HEK293 (cell line): Measurements from ENCODE around the gene APOH.

Experiments used
- CTCF ChIA-PET: fragments of 350-600 bp; formaldehyde crosslinking; extraction: SDS; loops from one replicate; lab custom pipeline; 2021; ENCODE audit warnings: antibody characterized with exemption; lab: Yijun Ruan, JAX
- POLR2A ChIA-PET: fragments of 300-600 bp; formaldehyde crosslinking; extraction: SDS; loops from one replicate; lab custom pipeline; 2020; ENCODE audit warnings: antibody characterized with exemption, inconsistent platforms; lab: Yijun Ruan, JAX
- H3K27ac ChIP-seq: fragments of 200-500 bp; sonication (Bioruptor generic); 2 replicates; pipeline ENCODE4 v1.5.1; 2014; ENCODE audit warnings: low read depth, low read length, control low read depth, inconsistent platforms; ENCODE audit errors: extremely low read depth
- H3K36me3 ChIP-seq, 2 experiments: fragments of 200-500 bp in 1 of 2; sonication (Bioruptor generic) in 1 of 2; 1 replicate in 1 of 2; 2 replicates in 1 of 2; pipeline ENCODE4 v1.5.1; 2014 to 2017; ENCODE audit warnings: inconsistent platforms in 2 of 2, low read length in 2 of 2; ENCODE audit not compliant: control insufficient read depth in 2 of 2, insufficient read depth in 1 of 2
- H3K4me1 ChIP-seq: fragments of 200-500 bp; sonication (Bioruptor generic); 2 replicates; pipeline ENCODE4 v1.5.1; 2014; ENCODE audit warnings: mild to moderate bottlenecking, low read length, inconsistent platforms; ENCODE audit not compliant: control insufficient read depth, insufficient read depth
- H3K4me3 ChIP-seq: 2 replicates; pipeline ENCODE4 v1.5.1; 2011; ENCODE audit warnings: low read depth, mild to moderate bottlenecking, control low read depth, low read length, moderate library complexity
- H3K9me3 ChIP-seq: fragments of 200-500 bp; sonication (Bioruptor generic); 2 replicates; pipeline ENCODE4 v1.5.1; 2014; ENCODE audit warnings: low read depth, low read length, inconsistent platforms; ENCODE audit not compliant: control insufficient read depth, insufficient read depth
- WT1 ChIP-seq: fragments of 450-650 bp; formaldehyde crosslinking; IDR thresholded peaks from 2 replicates; pipeline ENCODE4 v1.5.1; 2016; ENCODE audit warnings: missing biosample characterization, missing genetic modification characterization
- ZBTB1 ChIP-seq: fragments of 450-650 bp; formaldehyde crosslinking; IDR thresholded peaks from 2 replicates; pipeline ENCODE4 v1.5.1; 2016; ENCODE audit warnings: missing biosample characterization, missing genetic modification characterization
- ZBTB21 ChIP-seq: fragments of 450-650 bp; formaldehyde crosslinking; IDR thresholded peaks from 2 replicates; pipeline ENCODE4 v1.5.1; 2017; ENCODE audit warnings: missing biosample characterization, missing genetic modification characterization
- ZNF112 ChIP-seq: fragments of 450-650 bp; formaldehyde crosslinking; IDR thresholded peaks from 2 replicates; pipeline ENCODE4 v1.5.0; 2017; ENCODE audit warnings: missing biosample characterization, missing genetic modification characterization
- ZNF311 ChIP-seq: fragments of 450-650 bp; formaldehyde crosslinking; IDR thresholded peaks from 2 replicates; pipeline ENCODE4 v1.5.1; 2017; ENCODE audit warnings: missing biosample characterization, missing genetic modification characterization, borderline replicate concordance
- ZNF350 ChIP-seq: fragments of 450-650 bp; formaldehyde crosslinking; IDR thresholded peaks from 2 replicates; pipeline ENCODE4 v1.5.0; 2017; ENCODE audit warnings: missing biosample characterization, mild to moderate bottlenecking, missing genetic modification characterization
- ZNF366 ChIP-seq: fragments of 450-650 bp; formaldehyde crosslinking; conservative IDR thresholded peaks from 2 replicates; pipeline ENCODE4 v1.5.1; 2016; ENCODE audit warnings: missing biosample characterization, missing genetic modification characterization
- ZNF394 ChIP-seq: fragments of 450-650 bp; formaldehyde crosslinking; IDR thresholded peaks from 2 replicates; pipeline ENCODE4 v1.5.1; 2016; ENCODE audit warnings: missing biosample characterization, missing genetic modification characterization, mild to moderate bottlenecking, moderate library complexity, borderline replicate concordance
- ZNF501 ChIP-seq: fragments of 450-650 bp; formaldehyde crosslinking; IDR thresholded peaks from 2 replicates; pipeline ENCODE4 v1.5.1; 2016; ENCODE audit warnings: missing biosample characterization, missing genetic modification characterization
- ZNF558 ChIP-seq: fragments of 450-650 bp; formaldehyde crosslinking; IDR thresholded peaks from 2 replicates; pipeline ENCODE4 v1.5.1; 2016; ENCODE audit warnings: missing biosample characterization, missing genetic modification characterization
- ZNF600 ChIP-seq: fragments of 450-650 bp; formaldehyde crosslinking; IDR thresholded peaks from 2 replicates; pipeline ENCODE4 v1.5.1; 2016; ENCODE audit warnings: missing biosample characterization, missing genetic modification characterization
- ZNF624 ChIP-seq: fragments of 450-650 bp; formaldehyde crosslinking; IDR thresholded peaks from 2 replicates; pipeline ENCODE4 v1.5.1; 2017; ENCODE audit warnings: missing biosample characterization, missing genetic modification characterization
- ZNF629 ChIP-seq: fragments of 450-650 bp; formaldehyde crosslinking; IDR thresholded peaks from 2 replicates; pipeline ENCODE4 v1.5.1; 2017; ENCODE audit warnings: missing biosample characterization, missing genetic modification characterization
- ZNF76 ChIP-seq: fragments of 450-650 bp; formaldehyde crosslinking; IDR thresholded peaks from 2 replicates; pipeline ENCODE4; 2016; ENCODE audit warnings: low read depth, missing biosample characterization, missing genetic modification characterization, borderline replicate concordance
- TF ChIP-seq, protein P1 (sequence below): fragments of 450-650 bp; formaldehyde crosslinking; IDR thresholded peaks from 2 replicates; pipeline ENCODE4 v1.5.1; 2016; ENCODE audit warnings: missing biosample characterization, missing genetic modification characterization, borderline replicate concordance
- TF ChIP-seq, protein P2 (sequence below): fragments of 450-650 bp; formaldehyde crosslinking; IDR thresholded peaks from 2 replicates; pipeline ENCODE4; 2016; ENCODE audit warnings: missing biosample characterization, missing genetic modification characterization

The APOH gene

DNA sequence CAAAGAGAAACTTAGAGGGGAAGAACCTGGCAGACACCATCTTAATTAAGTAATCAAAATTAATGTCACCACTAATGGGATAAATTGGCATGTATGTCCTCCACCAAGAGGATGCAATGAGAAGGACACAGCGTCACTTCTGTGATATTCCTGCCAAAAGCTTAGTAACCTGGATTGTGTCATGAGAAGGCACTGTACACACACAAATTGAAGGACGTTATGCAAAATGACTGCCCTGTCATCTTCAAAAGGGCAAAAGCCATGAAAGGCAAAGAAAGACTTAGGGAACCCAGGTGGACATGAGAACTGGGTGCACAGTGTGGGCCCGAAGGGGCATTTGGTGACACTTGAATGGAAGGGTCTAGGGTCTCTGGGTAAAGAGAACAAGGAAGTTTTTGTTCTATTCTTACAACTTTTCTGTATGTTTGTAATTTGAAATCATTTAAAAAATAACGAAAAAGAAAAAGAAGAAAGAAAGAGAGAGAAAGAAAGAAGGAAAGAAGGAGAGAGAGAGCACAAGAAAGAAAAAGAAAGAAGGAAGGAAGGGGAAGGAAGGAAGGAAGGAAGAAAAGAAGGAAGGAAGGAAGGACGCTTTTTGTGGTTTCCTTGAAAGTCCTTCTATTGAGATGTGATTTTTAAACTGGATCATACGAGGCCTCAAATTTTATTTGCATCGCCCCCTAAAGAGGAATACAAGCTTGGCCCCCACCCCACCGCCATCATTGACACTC is 4.0 kb upstream of the APOH start:
- no peak overlapping the region for H3K27ac ChIP-seq
- TF ChIP-seq ZNF629 (tag by site-specific recombination) (no peak), ZNF366 (peak; percentile 68)
- H3K4me3 ChIP-seq: no peak overlapping the region
- ChIA-PET POLR2A (no interaction called here), CTCF (interaction anchor here (1.2 kb wide), 1 partner anchor 22 kb away, joined by 4 read pairs; no protein-coding TSS in a partner anchor)
- H3K9me3 ChIP-seq: no peaks in the 10 kb centered on the region
- H3K4me1 ChIP-seq: no peaks in the 10 kb centered on the region
- H3K36me3 ChIP-seq: no peaks in the 10 kb centered on the region

DNA sequence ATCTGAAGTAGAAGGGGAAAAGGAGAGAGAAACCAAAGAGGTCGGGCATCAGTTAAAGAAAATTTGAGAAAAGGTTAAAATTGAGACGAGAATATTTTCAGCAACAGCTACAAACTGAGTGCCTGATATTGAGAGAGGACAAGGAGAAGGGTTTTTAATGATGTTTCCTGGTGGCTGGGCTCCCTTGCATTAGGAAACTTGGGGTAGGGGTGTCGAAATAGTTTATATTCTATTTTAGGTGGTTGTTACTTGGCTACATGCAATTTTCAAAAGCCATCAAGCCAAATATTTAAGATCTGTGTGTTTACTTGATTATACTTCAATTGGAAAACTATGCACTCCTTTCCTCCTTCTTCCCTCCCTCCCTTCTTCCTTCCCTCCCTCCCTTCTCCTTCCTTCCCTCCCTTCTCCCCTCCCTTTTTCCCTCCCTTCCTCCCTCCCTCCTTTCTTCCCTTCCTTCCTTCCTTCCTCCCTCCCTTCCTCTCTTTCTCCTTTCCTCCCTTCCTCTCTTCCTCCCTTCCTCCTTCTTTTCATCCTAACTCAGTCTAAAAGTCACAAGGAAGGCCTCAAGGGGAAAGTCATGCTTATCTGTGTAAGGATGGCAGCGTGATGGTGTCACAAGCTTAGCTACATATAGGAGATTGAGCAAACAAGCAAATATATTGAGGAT is 1.8 kb upstream of the APOH start:
- POLR2A ChIA-PET: no interaction called here
- CTCF ChIA-PET: no interaction called here
- H3K36me3 ChIP-seq: no peaks in the 10 kb centered on the region

DNA sequence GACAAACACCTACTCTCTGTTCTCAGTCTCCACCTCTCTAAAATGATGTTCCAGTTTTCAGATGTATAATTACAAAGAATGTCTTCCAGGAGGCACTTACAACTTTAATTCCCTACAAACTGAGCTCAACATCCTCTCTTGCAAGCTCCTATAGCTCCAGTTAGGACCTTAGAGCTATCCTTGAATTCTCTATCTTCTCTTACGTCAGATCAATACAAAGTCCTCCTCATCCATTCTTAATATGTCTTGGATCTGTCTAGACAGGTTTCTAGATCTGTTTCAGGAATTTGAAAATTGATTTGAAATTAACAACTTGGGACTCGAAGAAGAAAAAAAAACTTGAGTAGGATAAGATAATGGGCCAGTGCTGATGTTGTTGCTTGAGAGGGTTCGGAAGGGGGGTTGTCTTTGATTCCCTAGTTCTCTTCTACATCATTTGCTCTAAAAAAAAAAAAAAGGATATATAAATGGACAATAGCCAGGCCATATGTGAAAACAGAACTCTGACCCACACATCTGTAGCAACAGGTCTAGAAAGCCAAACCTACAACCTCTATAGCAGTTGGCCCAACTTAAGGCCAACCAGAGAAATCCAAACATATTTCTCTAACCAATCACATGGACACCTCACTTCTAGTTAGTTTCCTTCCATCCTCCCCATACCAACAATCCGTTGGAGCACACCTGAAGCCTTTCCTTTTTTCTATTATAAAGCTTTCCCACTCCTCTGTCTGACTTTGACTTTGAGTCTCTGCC is 746 bp upstream of the APOH start:
- CTCF ChIA-PET: no interaction called here

More for the DNA sequence above, 1.8 kb upstream of the APOH start:
- Histone ChIP-seq H3K27ac (no peak overlapping the region), H3K9me3 (no peaks in the 10 kb centered on the region), H3K4me3 (no peak overlapping the region), H3K4me1 (no peaks in the 10 kb centered on the region)
- peak; percentile 83 for TF ChIP-seq ZNF366
- TF ChIP-seq WT1: peak; percentile 66; the same call in 1 of the 2 replicates
- no peak for TF ChIP-seq ZBTB1

More for the DNA sequence above, 746 bp upstream of the APOH start:
- no peak for TF ChIP-seq ZNF394 (tag by site-specific recombination)
- no peak for TF ChIP-seq ZNF624 (tag by site-specific recombination)
- TF ChIP-seq ZNF558 (tag by site-specific recombination): no peak
- no peak for TF ChIP-seq ZBTB21 (tag by site-specific recombination)
- TF ChIP-seq ZNF350 (tag by site-specific recombination): no peak
- TF ChIP-seq ZNF76 (tag by site-specific recombination): no peak
- no peak for TF ChIP-seq ZNF600
- no peak for TF ChIP-seq WT1
- no peak for TF ChIP-seq ZNF311
- TF ChIP-seq, protein P1, sequence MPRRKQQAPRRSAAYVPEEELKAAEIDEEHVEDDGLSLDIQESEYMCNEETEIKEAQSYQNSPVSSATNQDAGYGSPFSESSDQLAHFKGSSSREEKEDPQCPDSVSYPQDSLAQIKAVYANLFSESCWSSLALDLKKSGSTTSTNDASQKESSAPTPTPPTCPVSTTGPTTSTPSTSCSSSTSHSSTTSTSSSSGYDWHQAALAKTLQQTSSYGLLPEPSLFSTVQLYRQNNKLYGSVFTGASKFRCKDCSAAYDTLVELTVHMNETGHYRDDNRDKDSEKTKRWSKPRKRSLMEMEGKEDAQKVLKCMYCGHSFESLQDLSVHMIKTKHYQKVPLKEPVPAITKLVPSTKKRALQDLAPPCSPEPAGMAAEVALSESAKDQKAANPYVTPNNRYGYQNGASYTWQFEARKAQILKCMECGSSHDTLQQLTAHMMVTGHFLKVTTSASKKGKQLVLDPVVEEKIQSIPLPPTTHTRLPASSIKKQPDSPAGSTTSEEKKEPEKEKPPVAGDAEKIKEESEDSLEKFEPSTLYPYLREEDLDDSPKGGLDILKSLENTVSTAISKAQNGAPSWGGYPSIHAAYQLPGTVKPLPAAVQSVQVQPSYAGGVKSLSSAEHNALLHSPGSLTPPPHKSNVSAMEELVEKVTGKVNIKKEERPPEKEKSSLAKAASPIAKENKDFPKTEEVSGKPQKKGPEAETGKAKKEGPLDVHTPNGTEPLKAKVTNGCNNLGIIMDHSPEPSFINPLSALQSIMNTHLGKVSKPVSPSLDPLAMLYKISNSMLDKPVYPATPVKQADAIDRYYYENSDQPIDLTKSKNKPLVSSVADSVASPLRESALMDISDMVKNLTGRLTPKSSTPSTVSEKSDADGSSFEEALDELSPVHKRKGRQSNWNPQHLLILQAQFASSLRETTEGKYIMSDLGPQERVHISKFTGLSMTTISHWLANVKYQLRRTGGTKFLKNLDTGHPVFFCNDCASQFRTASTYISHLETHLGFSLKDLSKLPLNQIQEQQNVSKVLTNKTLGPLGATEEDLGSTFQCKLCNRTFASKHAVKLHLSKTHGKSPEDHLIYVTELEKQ (tag by site-specific recombination): no peak
- no peak for TF ChIP-seq ZNF112 (tag by site-specific recombination)
- TF ChIP-seq, protein P2, sequence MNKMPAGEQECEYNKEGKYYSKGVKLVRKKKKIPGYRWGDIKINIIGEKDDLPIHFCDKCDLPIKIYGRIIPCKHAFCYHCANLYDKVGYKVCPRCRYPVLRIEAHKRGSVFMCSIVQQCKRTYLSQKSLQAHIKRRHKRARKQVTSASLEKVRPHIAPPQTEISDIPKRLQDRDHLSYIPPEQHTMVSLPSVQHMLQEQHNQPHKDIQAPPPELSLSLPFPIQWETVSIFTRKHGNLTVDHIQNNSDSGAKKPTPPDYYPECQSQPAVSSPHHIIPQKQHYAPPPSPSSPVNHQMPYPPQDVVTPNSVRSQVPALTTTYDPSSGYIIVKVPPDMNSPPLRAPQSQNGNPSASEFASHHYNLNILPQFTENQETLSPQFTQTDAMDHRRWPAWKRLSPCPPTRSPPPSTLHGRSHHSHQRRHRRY (tag by site-specific recombination): no peak
- TF ChIP-seq ZNF501 (tag by site-specific recombination): no peak
- H3K36me3 ChIP-seq: no peaks in the 10 kb centered on the region
- no peaks in the 10 kb centered on the region for H3K4me1 ChIP-seq
- POLR2A ChIA-PET: no interaction called here
- no peaks in the 10 kb centered on the region for H3K9me3 ChIP-seq
- H3K27ac ChIP-seq: no peak overlapping the region
- H3K4me3 ChIP-seq: no peak overlapping the region
